Esophagus muscularis mucosa (tissue), 4 donors: ENCODE measurements around the gene ACSM5.
"Not testable (repeated sequence)": the region's sequence is repeated elsewhere in the genome, so short reads cannot be mapped to it uniquely, and the experiment has no call there.

Experiments
- EP300 ChIP-seq: sonication (generic); formaldehyde crosslinking; IDR thresholded peaks from one replicate; pipeline ENCODE4 v1.6.1; 2017; ENCODE audit warnings: antibody characterized with exemption
- POLR2A ChIP-seq: fragments of 450-650 bp; IDR thresholded peaks from one replicate; pipeline ENCODE4 v1.6.1; 2017; ENCODE audit warnings: antibody characterized with exemption, moderate library complexity, mild to moderate bottlenecking, low read depth
- POLR2AphosphoS5 ChIP-seq, 2 donors: sonication (generic); formaldehyde crosslinking; IDR thresholded peaks; one replicate each; pipeline ENCODE4 v1.6.1; 2017; ENCODE audit warnings: antibody characterized with exemption in 2 of 2
- TF ChIP-seq, protein P1 (sequence below), 3 experiments: fragments of 200-600 bp in 2 of 3; fragments of 450-650 bp in 1 of 3; sonication (generic) in 2 of 3; IDR thresholded peaks; one replicate each; pipeline ENCODE4 v1.5.1; 2017 to 2019; ENCODE audit warnings: antibody characterized with exemption in 3 of 3, mild to moderate bottlenecking in 2 of 3, moderate library complexity in 1 of 3

DNA sequence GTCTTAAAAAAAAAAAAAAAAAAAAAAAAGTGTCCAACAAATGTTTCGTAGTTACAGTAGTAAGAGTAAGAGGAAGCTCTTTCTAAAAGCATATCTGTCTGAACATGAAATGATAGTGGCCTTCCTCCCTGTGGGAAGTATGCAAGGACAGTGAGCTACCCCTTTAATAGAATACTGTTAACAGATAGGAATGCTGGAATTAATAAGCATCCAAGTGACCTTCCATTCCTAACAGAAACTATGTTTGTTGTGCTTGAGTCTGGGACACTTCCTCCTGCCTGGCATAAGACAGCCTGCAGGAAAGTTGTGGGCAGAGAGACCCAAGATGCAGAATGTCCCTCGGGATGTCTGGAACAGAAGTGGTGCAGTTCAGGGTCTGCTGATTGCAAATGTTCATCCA is 29.6 kb downstream of the ACSM5 start:
- TF ChIP-seq, protein P1, sequence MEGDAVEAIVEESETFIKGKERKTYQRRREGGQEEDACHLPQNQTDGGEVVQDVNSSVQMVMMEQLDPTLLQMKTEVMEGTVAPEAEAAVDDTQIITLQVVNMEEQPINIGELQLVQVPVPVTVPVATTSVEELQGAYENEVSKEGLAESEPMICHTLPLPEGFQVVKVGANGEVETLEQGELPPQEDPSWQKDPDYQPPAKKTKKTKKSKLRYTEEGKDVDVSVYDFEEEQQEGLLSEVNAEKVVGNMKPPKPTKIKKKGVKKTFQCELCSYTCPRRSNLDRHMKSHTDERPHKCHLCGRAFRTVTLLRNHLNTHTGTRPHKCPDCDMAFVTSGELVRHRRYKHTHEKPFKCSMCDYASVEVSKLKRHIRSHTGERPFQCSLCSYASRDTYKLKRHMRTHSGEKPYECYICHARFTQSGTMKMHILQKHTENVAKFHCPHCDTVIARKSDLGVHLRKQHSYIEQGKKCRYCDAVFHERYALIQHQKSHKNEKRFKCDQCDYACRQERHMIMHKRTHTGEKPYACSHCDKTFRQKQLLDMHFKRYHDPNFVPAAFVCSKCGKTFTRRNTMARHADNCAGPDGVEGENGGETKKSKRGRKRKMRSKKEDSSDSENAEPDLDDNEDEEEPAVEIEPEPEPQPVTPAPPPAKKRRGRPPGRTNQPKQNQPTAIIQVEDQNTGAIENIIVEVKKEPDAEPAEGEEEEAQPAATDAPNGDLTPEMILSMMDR (IDR thresholded peaks at IDR 0.05), result not testable (repeated sequence)
- not testable (repeated sequence) for TF ChIP-seq POLR2AphosphoS5 (IDR thresholded peaks at IDR 0.05); EP300; POLR2A
